WTC11 (cell line): ENCODE measurements around the gene PARD6A.

Source experiments
- JUN ChIP-seq: sonication (generic); formaldehyde crosslinking; IDR thresholded peaks from 2 replicates; pipeline ENCODE4 v1.8.0; 2023; ENCODE audit warnings: mild to moderate bottlenecking, missing genetic modification reagents
- SP1 ChIP-seq: sonication (generic); formaldehyde crosslinking; conservative IDR thresholded peaks from 2 replicates; pipeline ENCODE4 v1.8.1; 2022; ENCODE audit warnings: missing genetic modification reagents
- ZNF232 ChIP-seq: sonication (generic); formaldehyde crosslinking; IDR thresholded peaks from 2 replicates; pipeline ENCODE4 v1.8.0; 2022; ENCODE audit warnings: mild to moderate bottlenecking, missing genetic modification reagents

- no peak for TF ChIP-seq SP1
- no peak for TF ChIP-seq ZNF232 (CRISPR knock-in tag)
- no peak for TF ChIP-seq JUN (CRISPR knock-in tag)
Observed at GRCh38 chr16:67651039-67651438, 9.7 kb upstream of the PARD6A start.
